Measurements from ENCODE around the gene MLLT10.
"Not testable (repeated sequence)": the region's sequence is repeated elsewhere in the genome, so short reads cannot be mapped to it uniquely, and the experiment has no call there.

GRCh38 chr10:21558984-21559383 is 25.0 kb downstream of the MLLT10 start:
- TF ChIP-seq YY1 (IDR thresholded peaks at IDR 0.05; ENCODE audit: insufficient read depth, insufficient read length); ZNF274 (IDR thresholded peaks at IDR 0.05; ENCODE audit: low read depth, low read length); SUZ12 (IDR thresholded peaks at IDR 0.05; ENCODE audit: extremely low read depth, insufficient read depth, insufficient read length): not testable (repeated sequence)

All from NT2/D1 (cell line).